ENCODE measurements around the gene GRIN2C. TPM values are rescaled to one million over a fixed set of nuclear protein-coding genes. Genes with fewer than 3 reads are reported as not detected.

GRIN2C gene
- polyA plus RNA-seq, 12 donors: 0.48 to 1.1 (median 0.87) TPM; not detected in 2

DNA sequence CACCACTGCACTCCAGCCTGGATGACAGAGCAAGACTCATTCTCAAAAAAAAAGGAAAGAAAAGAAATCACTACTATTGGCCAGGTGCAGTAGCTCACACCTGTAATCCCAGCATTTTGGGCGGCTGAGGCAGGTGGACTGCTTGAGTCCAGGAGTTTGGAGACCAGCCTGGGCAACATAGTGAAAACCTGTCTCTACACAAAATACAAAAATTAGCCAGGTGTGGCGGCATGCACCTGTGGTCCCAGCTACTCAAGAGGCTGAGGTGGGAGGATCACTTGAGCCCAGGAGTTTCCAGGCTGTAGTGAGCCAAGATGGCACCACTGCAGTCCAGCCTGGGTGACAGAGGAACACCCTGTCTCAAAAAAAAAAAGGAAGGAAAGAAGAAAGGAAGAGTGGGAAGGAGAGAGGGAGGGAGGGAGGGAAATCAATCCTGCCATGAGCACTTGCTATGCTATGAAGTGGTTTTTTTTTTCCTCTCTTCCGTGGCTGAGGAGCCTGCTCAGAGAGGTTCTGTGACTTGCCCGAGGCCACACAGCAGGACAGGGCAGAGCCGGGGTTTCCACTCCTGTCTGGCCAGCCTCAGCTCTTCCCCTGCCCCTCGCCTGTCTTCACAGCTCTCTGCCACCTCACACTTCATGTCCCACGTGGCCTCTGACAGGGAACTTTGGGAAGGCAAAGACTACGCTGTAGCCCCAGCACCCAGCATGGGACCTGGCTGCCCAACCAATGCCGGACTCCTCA is 10.9 kb downstream of the GRIN2C start:
- no peak for DNase-seq

GRCh38 chr17:74846621-74847020 is 13.1 kb downstream of the GRIN2C start:
- no peak for DNase-seq

- no peak for DNase-seq
Observed at GRCh38 chr17:74843352-74843627, 16.4 kb downstream of the GRIN2C start.

- no peak for DNase-seq
Observed at GRCh38 chr17:74842599-74843351, 16.9 kb downstream of the GRIN2C start.

DNA sequence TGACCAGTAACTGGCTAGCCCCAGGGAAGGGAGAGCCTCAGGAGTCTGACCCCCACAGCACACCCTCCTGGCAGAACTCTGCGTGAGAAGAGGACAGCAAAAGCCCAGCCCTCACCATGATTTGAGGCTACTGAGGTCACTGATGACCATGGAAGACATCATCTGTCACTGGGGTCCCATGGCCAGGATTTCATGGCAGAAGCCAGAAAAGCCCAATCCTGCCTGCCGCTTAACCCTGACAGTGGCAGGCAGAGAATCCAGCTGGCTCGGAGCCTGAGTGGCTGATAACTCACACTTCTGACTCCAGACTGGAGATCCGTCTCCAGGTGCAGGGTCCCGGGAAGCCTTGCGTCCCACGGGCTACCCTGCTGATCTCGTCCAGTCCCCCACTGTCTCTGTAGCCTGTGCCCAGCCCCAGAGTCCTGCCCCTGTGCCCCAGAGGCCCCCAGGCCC is 17.5 kb downstream of the GRIN2C start:
- no peak for DNase-seq

DNA sequence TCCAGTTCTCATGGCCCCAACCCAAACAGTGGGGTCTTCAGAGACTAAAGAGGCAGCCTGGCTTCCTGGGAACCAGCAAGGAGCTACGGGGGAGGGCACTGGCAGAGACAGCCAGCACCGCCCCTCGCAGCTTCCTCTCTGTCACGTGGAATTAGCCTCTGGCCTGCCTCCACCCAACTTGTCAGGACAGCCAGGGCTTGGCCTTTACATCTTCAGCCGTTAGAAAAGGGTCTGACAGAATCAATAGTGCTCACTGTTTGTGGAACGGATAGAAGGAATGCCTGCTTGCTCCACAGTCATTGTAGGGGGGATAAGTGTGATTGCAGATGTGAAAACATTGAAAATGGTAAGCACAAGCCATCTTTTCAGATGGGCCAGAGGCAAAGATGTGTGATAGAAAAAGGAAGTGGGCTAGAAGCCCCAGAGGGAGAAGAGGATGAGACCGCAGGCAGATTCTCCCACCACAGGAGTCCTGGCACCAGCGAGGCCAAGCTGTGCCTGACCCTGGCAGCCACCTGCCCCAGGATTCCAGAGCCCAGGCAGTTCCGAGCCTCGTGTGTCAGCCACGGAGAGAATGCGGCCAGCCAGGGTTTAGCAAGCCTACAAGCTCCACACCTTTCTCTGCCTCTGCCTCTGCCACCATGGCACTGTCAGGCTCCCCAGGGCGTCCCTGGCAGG is 18.6 kb downstream of the GRIN2C start:
- DNase-seq: peak; percentile 83

GRCh38 chr17:74839990-74840852 is 19.5 kb downstream of the GRIN2C start:
- peak; percentile 69 for DNase-seq

GRCh38 chr17:74838274-74838673 is 21.4 kb downstream of the GRIN2C start:
- no peak for DNase-seq

DNA sequence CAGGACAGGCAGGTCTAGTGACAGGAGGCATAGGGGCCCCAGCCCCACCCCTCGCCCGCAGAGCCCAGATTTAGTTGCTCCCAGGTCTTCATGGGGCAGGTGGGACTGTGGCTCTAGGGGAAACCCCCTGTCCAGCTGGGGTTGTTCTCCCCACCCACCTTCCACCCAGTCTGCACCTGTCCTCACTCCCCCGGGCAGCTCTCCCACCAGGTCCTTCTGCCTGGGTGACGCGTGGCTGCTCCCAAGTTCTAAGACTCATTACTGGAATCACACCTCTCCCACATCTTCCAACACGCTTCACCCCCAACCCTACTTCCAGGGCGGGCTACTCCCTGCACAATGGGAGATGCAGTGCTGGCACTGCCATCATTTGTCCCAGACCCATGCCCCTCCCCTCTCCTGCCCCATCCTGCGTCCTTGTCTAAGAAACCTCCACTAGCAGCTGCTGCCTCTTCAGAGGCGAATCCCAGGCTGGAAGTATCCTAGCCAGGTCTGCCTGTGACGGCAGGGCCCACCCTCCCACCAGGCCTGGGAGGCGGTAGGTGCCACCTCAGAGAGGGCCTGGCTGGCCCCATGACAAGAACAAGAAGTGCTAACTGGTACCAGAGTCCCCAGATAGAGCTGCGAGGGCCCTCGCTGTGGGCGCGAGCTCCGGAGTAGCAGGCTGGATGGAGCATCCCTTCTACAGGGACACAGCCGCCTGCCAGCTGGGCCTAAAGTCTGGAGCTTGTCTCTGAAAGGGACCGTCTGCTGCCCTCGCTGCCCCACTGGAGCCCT is 22.8 kb downstream of the GRIN2C start:
- no peak for DNase-seq

DNA sequence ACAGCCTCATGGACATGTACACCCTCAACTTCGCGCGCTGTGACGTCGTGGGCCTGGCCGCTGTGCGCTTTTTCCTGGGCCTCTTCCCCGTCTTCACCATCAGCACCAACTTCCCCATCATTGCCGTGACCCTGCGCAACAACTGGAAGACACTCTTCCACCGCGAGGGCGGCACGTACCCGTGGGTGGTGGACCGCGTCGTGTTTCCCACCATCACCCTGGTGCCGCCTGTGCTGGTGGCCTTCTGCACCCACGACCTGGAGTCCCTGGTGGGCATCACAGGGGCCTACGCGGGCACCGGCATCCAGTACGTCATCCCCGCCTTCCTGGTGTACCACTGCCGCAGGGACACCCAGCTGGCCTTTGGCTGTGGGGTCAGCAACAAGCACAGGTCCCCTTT is 23.5 kb downstream of the GRIN2C start:
- DNase-seq: no peak

GRCh38 chr17:74833501-74834377 is 25.9 kb downstream of the GRIN2C start:
- no peak for DNase-seq

- DNase-seq: no peak
Observed at GRCh38 chr17:74832421-74832820, 27.3 kb downstream of the GRIN2C start.

DNA sequence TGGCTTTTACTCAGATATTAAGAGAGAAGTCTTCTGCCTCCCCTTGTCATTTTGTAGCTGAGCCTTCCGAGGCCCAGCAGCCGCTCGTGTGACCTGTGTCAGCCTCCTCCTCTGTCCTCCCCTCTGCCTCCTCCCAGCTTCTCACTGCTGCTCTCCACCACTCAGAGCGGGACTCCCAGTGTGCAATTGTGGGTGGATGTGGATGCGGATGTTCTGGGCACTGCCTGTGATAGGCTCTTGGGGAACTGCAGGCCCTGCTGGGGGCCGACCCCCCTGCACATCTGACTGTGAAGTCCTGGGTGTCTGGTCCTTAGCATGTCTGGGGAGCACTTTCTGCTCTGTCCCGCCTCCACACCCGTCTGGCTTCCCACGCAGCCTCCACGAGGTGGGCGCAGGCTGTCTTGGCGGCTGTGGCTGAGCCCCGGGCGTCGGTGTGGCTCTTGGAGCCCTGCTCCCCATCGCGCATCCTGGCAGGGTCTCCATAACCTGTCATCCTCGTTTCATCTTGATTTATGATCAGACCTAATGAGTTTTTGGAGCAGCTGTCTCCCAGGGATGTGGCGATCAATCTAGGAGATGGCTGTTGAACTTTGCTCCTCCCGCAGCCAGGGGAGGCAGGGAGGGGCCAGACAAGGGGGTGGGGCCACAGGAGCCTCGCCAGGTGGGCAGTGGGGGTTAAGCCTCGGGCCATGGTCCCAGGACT is 28.1 kb downstream of the GRIN2C start:
- DNase-seq: no peak

DNA sequence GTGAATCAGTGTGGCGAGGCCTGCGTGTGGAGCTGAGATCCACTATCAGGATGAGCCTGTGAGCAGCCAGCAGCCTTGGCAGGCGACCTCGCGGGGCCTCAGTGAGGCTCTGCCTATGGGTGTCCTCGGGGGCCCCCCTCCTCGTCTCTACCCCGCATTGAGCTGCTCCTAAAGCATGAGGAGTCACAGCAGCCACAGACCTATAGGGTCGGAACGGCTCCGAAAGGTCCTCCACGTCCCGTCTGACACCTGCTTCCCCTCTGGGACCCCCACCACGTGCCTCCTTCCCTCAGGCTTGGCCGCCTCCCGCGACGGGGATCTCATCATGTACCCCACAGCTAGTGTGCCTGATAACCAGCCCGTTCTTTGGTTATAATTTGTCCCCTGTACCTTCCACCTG is 28.8 kb downstream of the GRIN2C start:
- DNase-seq: no peak

GRCh38 chr17:74827800-74828199 is 31.9 kb downstream of the GRIN2C start:
- no peak for DNase-seq

- no peak for DNase-seq
Observed at GRCh38 chr17:74825952-74826719, 33.5 kb downstream of the GRIN2C start.

DNA sequence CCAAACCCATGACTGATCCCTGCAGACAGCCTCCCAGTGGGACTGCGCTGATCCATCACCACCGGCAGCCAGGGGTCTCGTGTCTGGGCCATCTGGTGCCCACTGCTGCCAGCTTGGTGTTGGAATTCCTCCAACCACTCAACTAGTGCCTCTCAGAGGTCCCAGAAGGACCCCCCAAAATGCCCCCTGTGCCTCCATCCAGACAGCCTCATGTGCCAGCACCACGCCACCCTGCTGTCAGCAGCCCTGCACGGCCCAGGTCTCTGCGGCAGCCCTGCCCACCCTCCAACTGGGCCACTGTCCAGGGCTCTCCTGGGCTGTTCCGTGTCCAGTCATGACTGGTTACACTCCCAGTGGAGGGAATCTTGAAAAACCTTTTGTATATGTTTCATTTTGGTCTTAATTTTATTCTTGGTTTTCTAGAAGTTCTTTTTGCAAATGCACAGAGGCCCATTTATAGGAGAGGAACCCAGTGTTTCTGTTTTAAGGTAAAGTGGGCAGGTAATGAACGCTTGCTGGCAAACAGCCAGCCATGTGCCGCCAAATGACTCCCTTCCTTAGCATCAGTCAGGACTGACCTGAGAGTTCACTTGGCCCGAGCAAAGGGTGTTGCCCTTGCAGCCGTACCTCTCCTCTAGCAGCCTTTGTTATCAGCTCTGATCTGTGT is 34.6 kb downstream of the GRIN2C start:
- no peak for DNase-seq

DNA sequence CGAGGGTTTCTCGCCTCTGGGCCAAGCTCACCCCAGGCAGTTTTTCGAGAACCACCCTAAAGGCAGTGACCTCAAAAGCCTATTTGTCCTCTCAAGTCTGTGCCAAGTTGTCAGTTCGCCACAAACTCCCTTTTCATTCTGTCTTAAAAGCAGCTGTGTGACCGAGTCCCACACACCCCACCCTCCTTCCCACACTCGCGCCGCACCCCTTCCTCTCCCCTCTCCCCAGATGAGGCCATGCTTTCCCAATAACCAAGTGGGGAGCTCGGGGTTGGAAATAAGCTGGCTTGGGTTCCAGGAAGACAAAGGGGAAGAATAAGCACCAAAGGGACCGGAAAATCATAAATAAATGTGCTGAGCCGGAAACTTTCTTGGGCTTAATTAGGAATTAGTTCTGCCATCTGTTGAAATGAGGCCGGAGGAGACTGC is 36.7 kb downstream of the GRIN2C start:
- DNase-seq: peak; percentile 46

Measured in muscle of arm (tissue), 12 donors.